ENCODE results near the gene TENM4. TPM values are rescaled to one million over a fixed set of nuclear protein-coding genes. Genes with fewer than 3 reads are reported as not detected.

TENM4 gene
- polyA plus RNA-seq, 5 donors: 3.1 to 6.2 (median 3.7) TPM

- DNase-seq: no peak
Observed at GRCh38 chr11:78790784-78791183, 650.0 kb downstream of the TENM4 start.

GRCh38 chr11:78789375-78789774 is 651.5 kb downstream of the TENM4 start:
- DNase-seq: no peak

- DNase-seq: no peak
Observed at GRCh38 chr11:78788533-78788932, 652.3 kb downstream of the TENM4 start.

- no peak for DNase-seq
Observed at GRCh38 chr11:78787696-78788095, 653.1 kb downstream of the TENM4 start.

GRCh38 chr11:78786746-78787145 is 654.1 kb downstream of the TENM4 start:
- no peak for DNase-seq

- DNase-seq: no peak
Observed at GRCh38 chr11:78786086-78786485, 654.7 kb downstream of the TENM4 start.

- no peak for DNase-seq
Observed at GRCh38 chr11:78784321-78785061, 656.3 kb downstream of the TENM4 start.

GRCh38 chr11:78783846-78784245 is 657.0 kb downstream of the TENM4 start:
- no peak for DNase-seq

- no peak for DNase-seq
Observed at GRCh38 chr11:78783301-78783700, 657.5 kb downstream of the TENM4 start.

GRCh38 chr11:78782725-78783124 is 658.1 kb downstream of the TENM4 start:
- DNase-seq: no peak

- no peak for DNase-seq
Observed at GRCh38 chr11:78780889-78781288, 659.9 kb downstream of the TENM4 start.

GRCh38 chr11:78773492-78773891 is 667.3 kb downstream of the TENM4 start:
- no peak for DNase-seq

- DNase-seq: no peak
Observed at GRCh38 chr11:78773077-78773476, 667.8 kb downstream of the TENM4 start.

GRCh38 chr11:78772186-78772585 is 668.6 kb downstream of the TENM4 start:
- no peak for DNase-seq

GRCh38 chr11:78770931-78771330 is 669.9 kb downstream of the TENM4 start:
- no peak for DNase-seq

- DNase-seq: no peak
Observed at GRCh38 chr11:78768971-78769370, 671.9 kb downstream of the TENM4 start.

- no peak for DNase-seq
Observed at GRCh38 chr11:78768345-78768744, 672.5 kb downstream of the TENM4 start.

GRCh38 chr11:78767027-78767932 is 673.5 kb downstream of the TENM4 start:
- no peak for DNase-seq

GRCh38 chr11:78764946-78765345 is 675.9 kb downstream of the TENM4 start:
- DNase-seq: no peak

- no peak for DNase-seq
Observed at GRCh38 chr11:78763664-78764063, 677.2 kb downstream of the TENM4 start.

GRCh38 chr11:78762105-78762504 is 678.7 kb downstream of the TENM4 start:
- DNase-seq: no peak

GRCh38 chr11:78759071-78759470 is 681.8 kb downstream of the TENM4 start:
- no peak for DNase-seq

GRCh38 chr11:78753297-78753696 is 687.5 kb downstream of the TENM4 start:
- no peak for DNase-seq

Data from right lung (tissue), 5 donors.